Hematopoietic multipotent progenitor cell treated with erythropoietin and hydrocortisone succinate and interleukin-3 and kit ligand, for 8 days (in vitro differentiated cells): ENCODE measurements around the gene CD300A.

Experiments
- DNase-seq: peaks from one replicate; pipeline ENCODE4 v3.0.0-alpha.2; 2015

Gene CD300A

GRCh38 chr17:74441537-74441936 is 24.9 kb upstream of the CD300A start:
- no peak for DNase-seq

DNA sequence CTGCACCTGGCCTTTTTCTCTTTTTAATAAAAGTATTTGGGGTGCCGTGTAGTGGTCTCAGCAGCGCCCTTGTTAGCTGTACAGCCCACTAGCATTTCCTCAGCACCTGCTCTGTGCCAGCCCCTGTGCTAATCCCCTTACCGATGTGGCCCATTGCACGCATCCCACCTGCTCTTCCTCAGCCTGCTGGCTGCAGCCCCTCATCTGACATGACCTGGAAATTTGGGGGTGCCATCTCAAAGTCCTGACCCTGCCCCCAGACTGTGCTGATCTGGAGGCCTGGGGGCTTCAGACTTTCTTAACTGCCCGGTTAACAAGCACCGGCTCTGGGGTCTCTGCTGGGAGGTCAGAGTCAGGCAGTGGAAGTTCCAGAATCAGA is 24.2 kb upstream of the CD300A start:
- DNase-seq, result no peak

DNA sequence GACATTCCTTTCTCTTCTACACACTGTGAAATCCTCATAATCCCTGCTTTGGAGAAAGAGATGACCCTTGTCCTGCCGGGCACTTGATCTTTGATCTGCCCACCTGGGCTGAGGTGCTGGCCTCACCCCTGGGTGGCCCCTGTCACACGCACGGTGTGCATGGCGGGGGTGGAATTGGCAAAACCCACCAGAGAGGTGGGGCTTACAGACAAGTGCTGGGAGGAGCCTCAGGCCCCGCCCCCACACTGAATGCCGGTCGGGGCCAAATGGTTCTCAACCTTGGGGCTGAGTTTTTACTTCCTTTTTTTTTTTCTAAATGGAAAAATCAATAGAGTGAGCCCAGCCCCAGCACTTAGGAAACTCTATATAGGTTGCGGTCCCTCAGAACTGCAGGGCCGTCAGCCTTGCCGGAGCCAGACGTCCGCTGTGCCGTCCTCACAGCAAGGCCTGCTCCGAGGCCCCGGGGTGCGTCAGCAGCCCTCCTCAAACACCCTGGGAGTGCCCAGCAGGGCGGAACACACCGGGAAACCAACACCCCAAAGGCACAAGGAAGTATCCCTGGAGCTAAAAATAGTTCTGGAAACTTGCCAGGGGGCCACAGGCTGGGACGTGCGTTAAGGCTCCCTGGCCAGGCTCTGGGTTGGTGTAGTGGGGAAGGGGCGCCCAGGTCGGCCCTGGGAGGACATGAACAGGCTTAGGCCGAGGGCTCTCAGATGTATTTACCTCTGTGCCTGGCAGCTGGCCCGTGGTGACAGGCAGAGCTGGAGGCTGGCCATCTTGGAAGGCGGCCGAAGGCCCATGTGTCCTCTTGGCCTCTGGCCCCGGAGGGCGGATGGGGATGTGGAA is 23.5 kb upstream of the CD300A start:
- peak; percentile 30 for DNase-seq

- DNase-seq, result no peak
Observed at GRCh38 chr17:74443516-74444296, 22.7 kb upstream of the CD300A start.

GRCh38 chr17:74444406-74444805 is 22.0 kb upstream of the CD300A start:
- DNase-seq, result no peak

GRCh38 chr17:74445158-74445557 is 21.3 kb upstream of the CD300A start:
- DNase-seq, result no peak

DNA sequence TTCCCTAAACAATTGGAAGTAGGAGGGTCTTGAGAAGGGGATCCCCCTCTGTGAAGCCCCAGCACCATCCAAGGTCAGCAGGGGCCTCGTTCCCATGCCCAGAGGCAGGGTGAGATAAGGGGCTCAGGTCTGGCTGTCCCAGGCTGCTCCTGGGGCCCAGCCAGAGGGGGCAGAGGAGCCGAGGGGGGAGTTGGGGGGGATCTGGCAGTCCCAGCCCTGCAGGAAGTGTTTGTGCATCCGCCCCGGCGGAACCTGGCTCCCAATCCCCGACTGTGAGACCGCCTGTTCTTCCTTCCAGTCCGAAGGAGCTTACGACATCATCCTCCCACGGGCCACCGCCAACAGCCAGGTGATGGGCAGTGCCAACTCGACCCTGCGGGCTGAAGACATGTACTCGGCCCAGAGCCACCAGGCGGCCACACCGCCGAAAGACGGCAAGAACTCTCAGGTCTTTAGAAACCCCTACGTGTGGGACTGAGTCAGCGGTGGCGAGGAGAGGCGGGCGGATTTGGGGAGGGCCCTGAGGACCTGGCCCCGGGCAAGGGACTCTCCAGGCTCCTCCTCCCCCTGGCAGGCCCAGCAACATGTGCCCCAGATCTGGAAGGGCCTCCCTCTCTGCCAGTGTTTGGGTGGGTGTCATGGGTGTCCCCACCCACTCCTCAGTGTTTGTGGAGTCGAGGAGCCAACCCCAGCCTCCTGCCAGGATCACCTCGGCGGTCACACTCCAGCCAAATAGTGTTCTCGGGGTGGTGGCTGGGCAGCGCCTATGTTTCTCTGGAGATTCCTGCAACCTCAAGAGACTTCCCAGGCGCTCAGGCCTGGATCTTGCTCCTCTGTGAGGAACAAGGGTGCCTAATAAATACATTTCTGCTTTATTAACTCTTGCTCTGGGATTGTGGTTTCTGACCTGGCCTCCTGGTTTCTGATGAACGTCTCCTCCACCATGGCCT is 19.6 kb upstream of the CD300A start:
- no peak for DNase-seq

DNA sequence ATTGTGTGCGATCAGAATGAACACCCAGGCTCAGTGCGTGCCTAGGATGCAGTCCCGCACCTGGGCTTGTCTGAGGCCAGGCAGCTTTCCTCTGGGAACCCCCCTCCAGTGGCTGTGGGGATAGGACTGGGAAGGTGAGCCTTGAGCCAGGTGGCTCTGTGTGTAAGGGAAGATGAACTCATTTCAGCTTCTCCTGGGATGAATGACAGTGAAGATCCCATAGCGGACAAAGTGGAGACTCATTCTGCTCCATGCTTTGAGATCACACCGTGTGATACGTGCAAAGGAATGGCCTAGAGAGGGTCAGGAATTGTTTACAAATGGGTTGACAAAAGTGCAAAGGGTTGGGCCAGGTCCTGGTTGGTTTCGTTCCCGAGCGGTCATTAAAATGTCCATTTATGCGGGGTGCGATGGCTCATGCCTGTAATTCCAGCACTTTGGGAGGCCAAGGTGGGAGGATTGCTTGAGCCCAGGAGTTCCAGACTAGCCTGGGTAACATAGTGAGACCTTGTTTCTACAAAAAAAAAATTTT is 18.7 kb upstream of the CD300A start:
- no peak for DNase-seq

- no peak for DNase-seq
Observed at GRCh38 chr17:74448756-74449155, 17.7 kb upstream of the CD300A start.

DNA sequence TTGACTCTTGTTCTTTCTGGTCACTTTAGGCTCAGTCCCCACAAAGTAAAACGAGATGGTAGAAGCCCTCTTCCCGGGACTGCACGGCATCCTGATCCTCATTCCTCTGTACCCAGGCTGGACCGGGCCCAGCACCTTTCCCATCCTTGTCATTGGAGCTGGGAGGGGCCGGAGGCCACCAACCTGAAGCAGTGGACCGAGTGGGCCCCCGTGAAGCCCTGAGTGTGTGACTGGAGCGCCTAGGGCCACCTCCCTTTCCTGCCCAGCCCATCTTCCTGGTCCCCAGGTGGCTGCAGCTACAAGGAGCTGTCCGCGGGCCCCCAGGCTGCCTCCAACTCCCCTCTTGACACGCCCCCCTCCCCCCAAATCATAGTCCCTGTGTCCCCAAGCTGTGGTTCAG is 17.1 kb upstream of the CD300A start:
- no peak for DNase-seq

DNA sequence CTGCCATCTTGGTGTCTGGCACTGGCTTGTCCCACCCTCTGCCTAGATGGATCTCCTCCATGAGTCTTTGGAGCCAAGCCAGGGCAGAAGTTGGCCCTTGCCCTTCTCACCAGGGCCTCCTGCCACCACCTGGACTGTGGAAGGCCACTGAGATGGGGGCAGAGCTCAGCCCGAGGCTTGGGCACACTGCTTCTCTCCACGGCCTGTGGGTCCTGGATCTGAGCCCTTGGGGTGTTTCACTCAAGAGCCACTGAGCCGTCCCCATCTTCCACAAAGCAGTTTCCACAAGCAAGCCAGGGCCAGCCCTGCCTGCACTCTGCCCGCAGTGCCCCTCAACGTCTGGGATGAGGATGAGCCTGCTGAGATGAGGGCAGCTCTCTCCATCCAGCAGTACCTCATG is 16.7 kb upstream of the CD300A start:
- no peak for DNase-seq

GRCh38 chr17:74450231-74450630 is 16.2 kb upstream of the CD300A start:
- DNase-seq, result no peak

DNA sequence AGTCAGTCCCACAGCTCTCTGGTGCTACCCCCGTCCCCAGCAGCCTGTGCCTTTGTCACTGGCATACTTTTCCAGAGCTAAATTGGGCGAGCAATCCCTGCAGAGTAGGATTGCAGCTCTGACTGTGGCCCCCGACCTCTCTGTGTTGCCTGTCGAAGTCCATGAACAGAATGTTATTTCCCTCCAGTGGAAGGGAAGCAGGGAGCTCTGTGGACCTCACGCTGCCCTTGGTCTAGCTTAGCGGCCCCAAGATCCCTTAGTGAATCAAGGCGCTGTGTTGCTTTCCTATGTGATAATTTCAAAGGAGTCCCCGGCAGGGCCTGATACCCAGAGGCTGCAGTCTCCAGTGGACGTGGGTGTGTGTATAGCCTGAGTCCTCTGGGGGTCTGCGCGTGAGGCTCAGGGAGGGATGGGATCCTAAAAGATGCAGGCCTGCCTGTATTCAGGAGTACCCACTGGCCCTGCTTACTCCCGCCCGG is 15.5 kb upstream of the CD300A start:
- DNase-seq, result no peak

- no peak for DNase-seq
Observed at GRCh38 chr17:74451557-74451956, 14.9 kb upstream of the CD300A start.

DNA sequence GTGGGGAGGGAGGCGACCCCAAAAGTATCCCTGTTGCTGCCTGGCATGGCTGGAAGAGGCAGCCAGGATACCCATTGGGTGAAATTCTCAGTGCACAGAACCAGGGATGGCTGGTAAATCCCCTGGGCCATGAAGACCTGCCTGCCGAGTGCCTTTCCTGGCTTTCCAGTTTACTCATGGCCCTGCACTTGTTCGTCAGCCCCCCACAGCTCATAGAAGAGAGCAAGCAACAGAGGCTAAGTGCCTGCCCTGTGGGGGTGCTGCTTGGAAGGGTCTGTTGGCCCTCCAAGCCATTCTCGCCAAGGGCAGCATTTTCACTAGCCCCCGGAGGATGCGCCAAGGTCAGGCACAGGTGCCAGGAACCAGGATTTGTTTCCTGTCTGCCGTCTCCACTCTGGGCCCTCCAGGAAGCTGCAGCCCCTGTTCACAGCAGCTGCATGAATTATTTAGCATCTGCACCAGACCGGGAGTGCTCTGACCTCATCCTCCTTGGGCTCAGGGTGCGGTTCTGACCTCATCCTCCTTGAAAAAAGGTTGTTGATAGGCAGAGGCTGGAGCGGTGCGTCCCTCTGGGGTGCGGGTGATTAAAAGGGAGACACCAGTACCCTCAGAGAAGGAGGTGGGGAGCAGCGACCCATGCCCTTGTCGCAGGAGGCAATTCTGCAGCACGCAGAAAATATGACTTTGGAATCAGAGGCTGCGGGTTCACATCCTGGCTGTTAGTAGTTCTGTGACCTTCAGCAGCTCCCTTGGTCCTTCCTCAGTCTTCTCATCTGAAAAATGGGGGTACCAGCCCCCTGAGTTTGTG is 14.2 kb upstream of the CD300A start:
- DNase-seq, result no peak

GRCh38 chr17:74452841-74453661 is 13.4 kb upstream of the CD300A start:
- DNase-seq, result no peak

DNA sequence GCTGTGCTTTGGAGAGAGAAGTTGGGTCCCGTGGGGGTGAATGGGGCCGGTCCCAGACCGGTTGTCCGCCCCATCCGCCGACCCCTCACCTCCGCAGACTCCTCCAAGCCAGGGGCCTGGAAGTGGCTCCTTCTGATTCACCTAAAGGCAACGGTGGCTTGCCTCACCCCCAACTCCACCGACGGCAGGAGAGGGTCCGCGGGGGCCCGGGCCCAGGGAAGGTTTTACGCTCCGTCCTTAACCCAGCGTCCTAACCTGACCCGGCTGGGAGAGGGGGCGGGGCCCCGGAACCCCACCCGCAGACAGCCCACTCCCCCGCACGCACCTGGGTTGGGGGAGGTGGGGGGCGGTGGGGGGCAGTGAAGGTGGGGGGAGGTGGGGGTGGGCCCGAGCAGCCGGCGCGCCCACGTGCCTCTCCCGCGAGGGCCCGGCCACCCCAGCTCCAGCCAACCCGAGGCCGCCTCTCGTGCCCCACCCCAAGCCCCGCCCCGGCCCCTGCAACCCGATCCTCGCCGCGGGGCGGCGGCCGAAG is 12.7 kb upstream of the CD300A start:
- peak; percentile 73 for DNase-seq

DNA sequence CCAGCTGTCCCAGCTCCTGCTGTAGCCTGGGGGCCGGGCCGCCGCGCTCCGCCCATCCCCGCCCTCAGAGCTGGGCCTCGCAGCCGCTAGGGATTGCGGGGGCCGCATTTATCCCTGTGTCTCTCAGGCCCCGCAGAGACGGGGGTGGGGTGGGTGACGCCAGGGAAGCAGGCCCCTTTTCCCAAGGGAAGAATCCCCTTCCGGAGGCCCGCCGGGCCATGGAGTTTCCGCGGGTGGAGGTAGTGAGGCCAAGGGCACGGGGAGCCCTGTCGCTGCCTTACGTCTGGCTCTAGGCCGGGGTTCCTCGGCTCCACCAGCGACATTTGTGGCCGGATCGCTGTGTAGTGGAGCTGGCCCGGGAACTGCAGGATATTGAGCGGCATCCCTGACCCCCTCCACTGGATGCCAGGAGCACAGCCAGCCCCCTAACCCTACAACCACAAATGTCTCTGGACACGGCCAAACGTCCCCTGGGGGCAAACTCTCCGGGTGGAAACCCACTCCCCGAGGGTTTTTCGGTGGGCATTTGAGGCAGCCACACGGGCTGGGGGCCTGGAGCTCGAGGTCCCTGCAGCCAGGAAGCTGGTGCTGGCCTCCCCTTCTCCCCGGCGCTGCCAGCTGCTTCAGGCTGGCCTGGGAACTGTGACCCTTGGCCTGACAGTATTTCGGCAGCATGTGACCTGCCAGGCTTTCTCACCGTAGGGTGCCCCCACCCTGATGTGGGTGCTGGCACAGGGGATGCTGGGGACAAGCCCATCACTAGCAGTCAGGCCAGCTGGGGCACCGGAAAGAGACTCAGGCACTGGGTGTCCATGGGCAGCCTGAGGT is 12.0 kb upstream of the CD300A start:
- no peak for DNase-seq

DNA sequence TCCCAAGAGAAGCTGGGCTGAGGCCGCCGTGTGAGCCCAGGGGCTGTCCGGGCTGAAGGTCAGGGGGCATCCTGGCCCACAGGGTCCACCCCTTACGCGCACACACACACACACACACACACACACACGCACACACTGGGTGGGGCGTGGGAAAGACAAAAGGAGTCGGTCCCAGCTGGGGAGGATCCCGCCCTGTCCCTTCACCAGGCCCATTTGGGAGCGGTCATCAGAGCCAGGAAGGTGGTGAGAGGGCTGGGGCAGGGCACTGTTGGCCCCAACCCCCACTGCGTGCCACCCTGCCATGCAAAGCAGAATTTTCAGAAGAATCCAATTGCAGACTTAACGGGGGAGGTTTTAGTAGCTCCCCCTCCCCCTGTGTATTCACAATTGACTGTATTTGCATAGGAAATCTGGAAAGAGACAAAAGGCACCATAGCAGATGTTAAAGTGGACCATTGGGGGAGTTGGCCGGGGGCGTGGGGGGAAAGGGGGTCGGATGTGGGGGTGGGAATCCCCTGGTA is 11.3 kb upstream of the CD300A start:
- no peak for DNase-seq
